Measurements from ENCODE around the gene FAM76A. TPM values are rescaled to one million over a fixed set of nuclear protein-coding genes. Genes with fewer than 3 reads are reported as not detected.

FAM76A gene
- 10 to 100 TPM; 15.5 to 20.1 TPM for total RNA-seq

DNA sequence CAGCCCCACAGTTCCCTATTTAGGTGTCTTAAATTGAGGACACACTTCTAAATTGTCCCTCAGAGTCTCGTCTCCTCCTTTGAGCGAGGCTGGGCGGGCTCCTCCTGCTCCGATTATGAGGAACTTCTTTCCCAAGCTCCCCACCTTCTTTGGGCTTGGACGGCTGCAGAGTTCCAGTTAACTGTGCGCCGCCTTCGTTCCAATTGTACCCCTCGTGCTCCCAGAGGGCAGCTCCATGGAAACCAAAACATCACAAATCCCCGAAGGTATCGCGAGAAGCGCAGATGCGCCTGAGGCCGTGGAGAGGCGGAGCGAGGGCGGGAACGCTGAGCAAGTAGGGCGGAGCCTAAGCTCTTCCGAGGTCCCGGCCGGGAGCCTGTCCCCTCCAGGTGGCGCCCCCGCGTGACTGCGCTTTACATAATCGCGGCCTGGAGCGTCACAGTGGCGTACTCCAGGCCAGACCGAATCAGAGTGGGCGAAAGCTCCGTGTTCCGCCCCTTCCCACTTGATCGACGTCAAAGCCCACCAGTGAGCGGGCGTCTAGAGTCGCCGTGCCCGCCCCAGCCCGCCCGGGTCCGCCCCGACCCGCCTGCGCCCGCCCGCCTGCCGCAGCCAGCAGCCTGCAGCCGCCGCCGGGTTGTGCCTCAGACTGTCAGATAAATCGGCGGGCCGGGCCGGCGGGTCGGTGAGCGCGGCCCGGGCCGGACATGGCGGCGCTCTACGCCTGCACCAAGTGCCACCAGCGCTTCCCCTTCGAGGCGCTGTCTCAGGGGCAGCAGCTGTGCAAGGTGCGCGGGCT lies at the start of gene FAM76A:
FAM76A (plus strand) TSS at position 588 of the 799 bp plus-strand sequence; CDS start at position 708, 120 bp downstream.

DNA sequence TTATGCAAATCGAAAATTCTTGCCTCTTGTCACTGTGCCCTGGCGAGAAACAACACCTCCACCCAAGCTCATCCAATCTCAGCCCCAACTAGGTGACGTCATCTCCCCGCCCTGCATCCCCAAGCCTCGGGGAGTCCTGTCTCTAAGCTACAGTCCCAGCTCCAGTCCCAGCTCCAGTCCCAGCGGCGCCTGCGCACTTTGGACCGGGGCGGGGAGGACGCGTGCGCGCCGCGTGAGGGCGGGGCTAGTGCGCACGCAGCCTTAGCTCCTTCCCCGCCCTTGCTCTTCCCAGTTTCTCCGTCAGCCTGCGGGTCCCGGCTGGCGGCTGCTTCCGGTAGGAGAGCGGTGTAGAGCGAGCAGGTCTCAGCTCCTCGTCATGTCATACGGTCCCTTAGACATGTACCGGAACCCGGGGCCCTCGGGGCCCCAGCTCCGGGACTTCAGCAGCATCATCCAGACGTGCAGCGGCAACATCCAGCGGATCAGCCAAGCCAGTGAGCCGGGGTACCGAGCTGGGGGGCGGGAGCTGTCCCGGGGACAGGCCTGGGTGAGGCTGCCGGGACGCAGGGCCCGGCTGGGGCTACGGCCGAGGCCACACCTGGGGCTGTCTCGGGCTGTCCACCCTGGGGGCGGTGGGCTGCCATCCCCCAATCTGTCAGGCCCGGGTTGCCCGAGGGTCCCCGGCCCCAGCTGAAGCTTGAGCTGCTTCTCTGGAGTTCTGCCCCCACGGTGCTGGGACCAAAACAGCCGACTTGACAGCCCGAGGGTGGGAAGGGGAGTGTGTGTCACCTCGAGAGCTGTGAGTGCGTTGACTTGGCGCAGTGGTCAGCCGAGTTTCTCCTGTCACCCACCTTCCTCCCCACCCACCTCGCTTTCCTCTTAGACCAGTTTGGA lies 47.4 kb downstream of the FAM76A start, which contains the start of gene STX12:
STX12 (plus strand) TSS at position 288 of the 894 bp plus-strand sequence; CDS start at position 377, 89 bp downstream.

Other genes starting within 250 kb of the FAM76A start
- gene WASF2, start 235.8 kb upstream of the FAM76A start, total RNA-seq, result 100 to 1,000 TPM; 139 TPM
- 10 to 100 TPM; 24.6 to 28.9 TPM for gene AHDC1, start 121.8 kb upstream of the FAM76A start, total RNA-seq
- under 1 TPM; 0.23 to 0.24 TPM for gene FGR, start 90.8 kb upstream of the FAM76A start, total RNA-seq
- gene IFI6, start 53.8 kb upstream of the FAM76A start, total RNA-seq, result 10 to 100 TPM; 57.2 to 62.7 TPM
- 10 to 100 TPM; 26.0 to 27.9 TPM for gene STX12, start 47.3 kb downstream of the FAM76A start, total RNA-seq
- 10 to 100 TPM; 46.5 to 47.4 TPM for gene PPP1R8, start 104.8 kb downstream of the FAM76A start, total RNA-seq
- 10 to 100 TPM; 52.3 to 56.8 TPM for gene THEMIS2, start 146.6 kb downstream of the FAM76A start, total RNA-seq
- 10 to 100 TPM; 61.5 to 63.9 TPM for gene RPA2, start 188.6 kb downstream of the FAM76A start, total RNA-seq
- gene SMPDL3B, start 209.0 kb downstream of the FAM76A start, total RNA-seq, result 1 to 10 TPM in 1 of 2 experiments, under 1 TPM in 1; 0.76 to 1.0 TPM
- gene XKR8, start 234.0 kb downstream of the FAM76A start, total RNA-seq, result 10 to 100 TPM in 1 of 2 experiments, 1 to 10 TPM in 1; 9.9 to 10.2 TPM

Data from activated naive CD4-positive, alpha-beta T cell treated with anti-CD3 and anti-CD28 coated beads, Interleukin-2, amount 10 ng/mL, durations not matched to agents 5 hours and 36 hours (primary cell).